AG04449 (cell line): ENCODE results near the gene WNT5A.

Experiments used
- CTCF ChIA-PET: fragments of 350-600 bp; formaldehyde crosslinking; extraction: SDS; loops from one replicate; lab custom pipeline; 2021; ENCODE audit warnings: antibody characterized with exemption; lab: Yijun Ruan, JAX
- POLR2A ChIA-PET: fragments of 400-600, 350-600 bp; formaldehyde crosslinking; extraction: SDS; loops from one replicate; lab custom pipeline; 2020; ENCODE audit warnings: antibody characterized with exemption, inconsistent platforms; lab: Yijun Ruan, JAX
- DNase-seq: peaks from one replicate; pipeline ENCODE4 v3.0.0-alpha.2; 2010; ENCODE audit warnings: low read depth, low spot score
- H3K4me3 ChIP-seq: 2 replicates; pipeline ENCODE4 v1.5.1; 2011; ENCODE audit warnings: low read depth, mild to moderate bottlenecking, control low read depth, low read length
- CTCF ChIP-seq: IDR thresholded peaks from one replicate; pipeline ENCODE4 v1.5.1; 2011; ENCODE audit warnings: mild to moderate bottlenecking, moderate library complexity, low read length, control low read depth, inconsistent platforms; ENCODE audit not compliant: insufficient read depth; ENCODE audit errors: missing control alignments

The WNT5A gene

GRCh38 chr3:55486857-55487380, at the start of gene WNT5A:
Gene WNT5A (minus strand): TSS chr3:55487306. CDS start chr3:55486985, 321 bp downstream.
- peak within 1 kb of the TSS; percentile 98 for H3K4me3 ChIP-seq
- ChIA-PET CTCF (interaction anchor here (0.6 to 2.2 kb wide), 6 partner anchors 10 to 321 kb away, joined by 3 to 12 read pairs (median 5); no protein-coding TSS in a partner anchor), POLR2A (interaction anchor here (0.7 to 2.9 kb wide), 10 partner anchors 10 to 764 kb away, joined by 3 to 21 read pairs (median 4); no protein-coding TSS in a partner anchor)
- no peak for DNase-seq
- no peak for TF ChIP-seq CTCF

- no peak for TF ChIP-seq CTCF
- ChIA-PET CTCF (no interaction called here), POLR2A (no interaction called here)
- no peak overlapping the region for H3K4me3 ChIP-seq
- DNase-seq, result no peak
Measured at GRCh38 chr3:55534876-55535275, 47.8 kb upstream of the WNT5A start.

DNA sequence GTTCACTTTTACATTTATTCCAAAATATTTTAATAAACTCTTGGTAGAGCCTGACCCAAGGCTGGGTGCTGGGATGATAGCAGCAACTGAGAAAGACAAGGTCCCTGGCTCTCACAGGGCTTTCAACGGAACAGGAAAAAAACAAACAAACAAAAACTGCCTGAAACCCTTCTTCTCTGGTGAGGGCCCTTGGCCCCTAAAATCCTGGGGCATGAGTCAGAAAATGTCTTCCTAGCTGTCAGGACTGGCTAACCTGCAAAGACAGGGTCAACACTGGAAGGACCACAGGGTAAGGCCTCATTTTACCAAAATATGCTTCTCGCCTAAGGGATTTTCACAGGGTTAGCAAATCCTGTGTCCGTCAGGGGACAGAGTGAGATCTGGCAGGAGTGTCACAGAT, 45.7 kb upstream of the WNT5A start:
- POLR2A ChIA-PET, result no interaction called here
- CTCF ChIA-PET, result interaction anchor here (1.2 kb wide), 1 partner anchor 214 kb away, joined by 3 read pairs; no protein-coding TSS in a partner anchor
- TF ChIP-seq CTCF, result no peak
- no peak overlapping the region for H3K4me3 ChIP-seq
- no peak for DNase-seq

- ChIA-PET CTCF (interaction anchor here (0.7 kb wide), 1 partner anchor 214 kb away, joined by 3 read pairs; no protein-coding TSS in a partner anchor), POLR2A (no interaction called here)
Measured at GRCh38 chr3:55531321-55531720, 44.2 kb upstream of the WNT5A start.

DNA sequence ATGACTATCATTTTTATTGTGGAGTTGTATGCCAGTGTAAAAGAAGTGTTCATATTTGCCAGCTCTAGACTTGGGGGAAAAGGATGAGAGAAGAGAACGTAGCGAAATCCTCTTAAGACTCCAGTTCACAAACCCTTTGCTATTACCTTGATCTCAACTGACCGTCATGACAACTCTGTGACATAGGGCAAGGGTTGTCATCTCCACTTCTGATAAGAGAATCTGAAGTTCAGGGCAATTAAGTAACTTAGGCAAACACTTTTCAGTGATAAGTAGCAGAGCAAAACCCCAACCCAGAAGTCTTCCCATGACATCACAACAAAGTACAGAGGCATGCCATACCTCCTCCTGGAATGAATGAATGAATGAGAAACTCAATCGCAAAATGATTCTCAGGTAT, 40.3 kb upstream of the WNT5A start:
- POLR2A ChIA-PET, result no interaction called here
- H3K4me3 ChIP-seq, result no peak overlapping the region
- TF ChIP-seq CTCF, result no peak
- CTCF ChIA-PET, result no interaction called here
- DNase-seq, result no peak

More at GRCh38 chr3:55531321-55531720, 44.2 kb upstream of the WNT5A start:
- DNase-seq, result no peak
- TF ChIP-seq CTCF, result no peak
- H3K4me3 ChIP-seq, result no peak overlapping the region

DNA sequence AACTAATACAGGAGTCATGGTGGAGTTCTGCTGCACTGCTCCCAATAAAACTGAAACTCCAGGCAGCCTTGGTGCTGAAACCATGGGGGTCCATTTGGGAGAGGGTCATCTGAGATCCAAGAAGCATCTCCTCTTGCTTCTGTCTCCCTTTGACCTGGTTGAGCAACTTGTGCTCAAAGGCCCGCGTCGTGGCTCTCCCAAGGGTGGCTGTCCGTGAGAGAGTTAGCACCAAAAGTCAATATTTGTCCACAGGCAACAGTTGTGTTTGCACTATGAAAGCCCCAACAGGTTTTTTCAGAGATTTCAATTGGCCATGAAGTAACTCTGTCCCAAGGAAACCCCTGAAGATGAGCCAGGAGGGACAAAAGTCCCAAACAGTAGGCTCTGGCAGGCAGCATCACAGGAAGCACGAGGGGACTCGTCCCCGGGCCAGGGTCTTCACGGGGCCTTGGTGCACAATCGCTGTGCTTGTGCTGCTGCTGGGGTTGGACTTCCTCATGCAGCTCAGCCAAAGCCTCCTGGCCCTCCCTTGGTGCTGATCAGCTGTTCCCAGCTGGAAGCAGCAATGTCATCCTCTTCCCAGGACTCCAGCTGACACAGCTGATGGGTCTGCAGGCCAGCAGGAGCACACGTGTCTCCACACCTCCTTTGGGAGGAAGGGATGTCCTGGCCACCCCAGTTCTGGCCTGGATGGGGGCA, 39.4 kb upstream of the WNT5A start:
- POLR2A ChIA-PET, result no interaction called here
- no peak for TF ChIP-seq CTCF
- DNase-seq, result no peak
- CTCF ChIA-PET, result no interaction called here
- no peak overlapping the region for H3K4me3 ChIP-seq
